HepG2 (cell line): ENCODE results near the gene ACOT2. TPM values are rescaled to one million over a fixed set of nuclear protein-coding genes. Genes with fewer than 3 reads are reported as not detected.
A peak's percentile ranks its signal among the peaks of the same experiment; 100 is the strongest.
"Not testable (repeated sequence)": the region's sequence is repeated elsewhere in the genome, so short reads cannot be mapped to it uniquely, and the experiment has no call there.

Experiments used
- ATAC-seq: fragments of 200-7000 bp; cut with Tn5 transposase; 3 replicates; pipeline ENCODE4 v1.9.1; 2020; ENCODE audit warnings: mild to moderate bottlenecking, moderate library complexity
- BruUV-seq: library from RNA; stranded (reverse); fragments of 400-500 nt; replicated peaks from 2 replicates; lab custom pipeline; 2021; lab: Mats Ljungman, UMichigan
- CTCF ChIA-PET: fragments of 300-600 bp; formaldehyde crosslinking; extraction: SDS; loops from one replicate; lab custom pipeline; 2021; ENCODE audit warnings: low total read pairs, inconsistent platforms, low intra/inter-chr PET ratio; lab: Yijun Ruan, JAX
- POLR2A ChIA-PET: fragments of 350-600 bp; sonication (Branson Sonifier 250); formaldehyde crosslinking; loops from one replicate; lab custom pipeline; 2020; ENCODE audit warnings: antibody characterized with exemption, inconsistent platforms; lab: Yijun Ruan, JAX
- DNase-seq: peaks from one replicate; pipeline ENCODE4 v3.0.0-alpha.2; 2015; ENCODE audit warnings: low spot score
- FAIRE-seq: peaks from 3 replicates; lab custom pipeline; 2011; peaks lifted over from hg19 to GRCh38; lab: Jason Lieb, UNC
- H2AFZ ChIP-seq: one replicate; pipeline ENCODE4 v1.6.1; 2011; ENCODE audit warnings: low read length, inconsistent platforms
- H3K27ac ChIP-seq: fragments of 300-600 bp; 3 replicates; pipeline ENCODE4 v1.8.0; 2011; ENCODE audit warnings: mixed run types, mild to moderate bottlenecking, mixed read lengths, low read length, inconsistent platforms; ENCODE audit not compliant: insufficient read depth; ENCODE audit errors: extremely low read length
- H3K27me3 ChIP-seq, 2 experiments: fragments of 200-600 bp in 1 of 2; 2 replicates in 1 of 2; 3 replicates in 1 of 2; pipeline versions ENCODE4 v1.6.0 to v1.8.0; 2011; ENCODE audit warnings: low read length in 2 of 2, mild to moderate bottlenecking in 2 of 2, moderate library complexity in 2 of 2, inconsistent platforms in 1 of 2; ENCODE audit not compliant: insufficient read depth in 2 of 2, control insufficient read depth in 1 of 2
- H3K36me3 ChIP-seq, 2 experiments: fragments of 200-600 bp in 1 of 2; replicated peaks in 1 of 2; 2 replicates in 1 of 2; 3 replicates in 1 of 2; pipeline versions ENCODE4 v1.5.1 to v1.8.0; 2011; ENCODE audit warnings: low read length in 2 of 2, inconsistent platforms in 1 of 2; ENCODE audit not compliant: insufficient read depth in 2 of 2, control insufficient read depth in 1 of 2
- H3K4me1 ChIP-seq: 2 replicates; pipeline ENCODE4 v1.5.1; 2012; ENCODE audit warnings: low read length, inconsistent platforms; ENCODE audit not compliant: insufficient read depth
- H3K4me2 ChIP-seq: 2 replicates; pipeline ENCODE4 v1.6.0; 2011; ENCODE audit warnings: low read depth, low read length, inconsistent platforms
- H3K4me3 ChIP-seq, 3 experiments: fragments of 200-600 bp in 1 of 3; sonication (generic), shearing (Covaris generic) in 1 of 3; replicated peaks in 1 of 3; 2 replicates each; pipeline ENCODE4 v1.5.1; 2011 to 2016; ENCODE audit warnings: low read length in 3 of 3, inconsistent platforms in 2 of 3, low read depth in 2 of 3, mild to moderate bottlenecking in 2 of 3, control low read depth in 1 of 3, mixed read lengths in 1 of 3; ENCODE audit not compliant: insufficient read depth in 1 of 3
- H3K79me2 ChIP-seq: one replicate; pipeline ENCODE4 v1.6.1; 2011; ENCODE audit warnings: low read length, inconsistent platforms; ENCODE audit not compliant: insufficient read depth
- H3K9ac ChIP-seq: 2 replicates; pipeline ENCODE4 v1.6.0; 2011; ENCODE audit warnings: mild to moderate bottlenecking, low read depth, low read length, inconsistent platforms; ENCODE audit not compliant: insufficient read depth
- H3K9me3 ChIP-seq: 2 replicates; pipeline ENCODE4 v1.5.1; 2012; ENCODE audit warnings: mild to moderate bottlenecking, low read length
- H4K20me1 ChIP-seq: 2 replicates; pipeline ENCODE4 v1.6.0; 2011; ENCODE audit warnings: inconsistent platforms, mild to moderate bottlenecking, low read length, moderate library complexity; ENCODE audit not compliant: insufficient read depth
- EP300 ChIP-seq, 3 experiments: sonication (generic) in 1 of 3; formaldehyde crosslinking in 1 of 3; IDR thresholded peaks; 2 replicates each; pipeline versions ENCODE4 v1.5.1 to v1.6.1; 2011 to 2020; ENCODE audit warnings: low read depth in 2 of 3, low read length in 2 of 3, borderline replicate concordance in 1 of 3, improper control_type of control experiment in 1 of 3, mild to moderate bottlenecking in 1 of 3, missing genetic modification reagents in 1 of 3, moderate library complexity in 1 of 3
- HNF4A ChIP-seq: sonication (generic); formaldehyde crosslinking; IDR thresholded peaks from 2 replicates; pipeline ENCODE4 v1.4.0; 2020; ENCODE audit warnings: missing genetic modification reagents
- NCOR1 ChIP-seq: fragments of 200-600 bp; sonication (generic); IDR thresholded peaks from 2 replicates; pipeline ENCODE4 v1.7.0; 2017; ENCODE audit warnings: antibody characterized with exemption, low read length, borderline replicate concordance
- ZNF33A ChIP-seq: sonication (generic); formaldehyde crosslinking; IDR thresholded peaks from 2 replicates; pipeline ENCODE4 v1.5.1; 2020; ENCODE audit warnings: missing genetic modification reagents, mild to moderate bottlenecking, moderate library complexity, borderline replicate concordance
- WGBS: methylation state at CpG from one replicate; pipeline ENCODE4 v1.1.6; 2017; ENCODE audit warnings: low lambda C conversion rate; 5-methylcytosine and 5-hydroxymethylcytosine counted together
- in situ Hi-C: cut with HindIII; loops from 2 replicates; pipeline ENCODE4 v1.10.0; 2017; ENCODE audit warnings: low pct_unique_long_range_greater_than_20kb; ENCODE audit not compliant: extremely low pct_ligation_motif_present
- intact Hi-C: fragments of 100-400 bp; cut with micrococcal nuclease; formaldehyde crosslinking; loops from one replicate; pipeline ENCODE4 v1.10.0; 2022; ENCODE audit not compliant: unreplicated experiment
- polyA plus RNA-seq, 8 experiments: library from polyadenylated mRNA; depleted of rRNA in 3 of 8; stranded (reverse) in 7 of 8; unstranded in 1 of 8; fragments of >200 nt; fragmentation: Illumina TruSeq in 4 of 8; extraction: Trizol in 4 of 8; gene quantifications; 2 replicates each; pipeline versions ENCODE4 v1.2.1 to v1.2.3, GENCODE V29; 2011 to 2016; ENCODE audit warnings: low read depth in 4 of 8, missing spikeins in 1 of 8, mixed read lengths in 1 of 8; ENCODE audit not compliant: insufficient read depth in 1 of 8
- total RNA-seq, 5 experiments: library from RNA; depleted of rRNA; stranded (reverse); fragments of >200 nt; fragmentation: Illumina TruSeq; extraction: Trizol; gene quantifications; 2 replicates each; pipeline ENCODE4 v1.2.3, GENCODE V29; 2016; ENCODE audit warnings: low read depth in 1 of 5

ACOT2 gene
- total and polyA plus RNA-seq, 2 of the 13 experiments (the other 11 are each of a cell fraction or from before 2014, with no cell fraction given) = 60.0 to 110 TPM

GRCh38 chr14:73558238-73558637 lies 10.8 kb upstream of the ACOT2 start:
- H3K9me3 ChIP-seq, BruUV-seq, FAIRE-seq, H3K4me1 ChIP-seq, CTCF ChIA-PET, H3K27me3 ChIP-seq, H3K36me3 ChIP-seq, DNase-seq, H3K4me2 ChIP-seq, H3K4me3 ChIP-seq, intact Hi-C loops, H3K79me2 ChIP-seq, POLR2A ChIA-PET, H2AFZ ChIP-seq, H4K20me1 ChIP-seq, H3K27ac ChIP-seq, in situ Hi-C loops, H3K9ac ChIP-seq: not testable (repeated sequence)
- WGBS = 10% methylated on average over 1 of the region's 2 CpGs
- ATAC-seq = peak; percentile 35; the same call in 1 of the 3 replicates

DNA sequence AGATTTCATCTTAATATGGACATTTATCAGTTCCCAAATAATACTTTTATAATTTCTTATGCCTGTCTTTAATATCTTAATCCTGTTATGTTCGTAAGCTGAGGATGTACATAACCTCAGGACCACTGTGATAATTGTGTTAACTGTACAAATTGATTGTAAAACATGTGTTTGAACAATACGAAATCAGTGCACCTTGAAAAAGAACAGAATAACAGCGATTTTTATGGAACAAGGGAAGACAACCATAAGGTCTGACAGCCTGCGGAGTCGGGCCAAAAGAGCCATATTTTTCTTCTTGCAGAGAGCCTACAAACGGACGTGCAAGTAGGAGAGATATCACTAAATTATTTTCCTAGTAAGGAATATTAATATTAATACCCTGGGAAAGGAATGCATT lies 6.8 kb upstream of the ACOT2 start:
- POLR2A ChIA-PET, H4K20me1 ChIP-seq, H2AFZ ChIP-seq, in situ Hi-C loops, ATAC-seq, CTCF ChIA-PET, H3K4me2 ChIP-seq, FAIRE-seq, H3K27ac ChIP-seq, H3K9ac ChIP-seq, H3K36me3 ChIP-seq, H3K27me3 ChIP-seq, H3K4me3 ChIP-seq, BruUV-seq, H3K79me2 ChIP-seq, H3K9me3 ChIP-seq, DNase-seq: not testable (repeated sequence)
- H3K4me1 ChIP-seq = peaks cover 20% of the 10 kb centered on the region
- intact Hi-C loops = loop anchor here (10.0 kb wide), 1 partner anchor 47 kb away; no protein-coding TSS in a partner anchor
- TF ChIP-seq ZNF33A = peak; percentile 95
- 97% methylated on average over 7 of the region's 7 CpGs for WGBS

DNA sequence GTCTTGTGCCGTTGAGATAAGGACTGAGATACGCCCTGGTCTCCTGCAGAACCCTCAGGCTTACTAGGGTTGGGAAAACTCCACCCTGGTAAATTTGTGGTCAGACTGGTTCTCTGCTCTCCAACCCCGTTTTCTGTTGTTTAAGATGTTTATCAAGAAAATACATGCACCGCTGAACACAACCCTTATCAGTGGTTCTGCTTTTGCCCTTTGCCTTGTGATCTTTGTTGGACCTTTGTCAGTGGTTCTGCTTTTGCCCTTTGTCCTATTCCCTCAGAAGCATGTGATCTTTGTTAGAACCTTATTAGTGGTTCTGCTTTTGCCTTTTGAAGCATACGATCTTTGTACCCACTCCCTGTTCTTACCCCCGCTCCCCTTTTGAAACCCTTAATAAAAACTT lies 6.3 kb upstream of the ACOT2 start:
- ATAC-seq; H3K9me3 ChIP-seq; H3K36me3 ChIP-seq; H3K9ac ChIP-seq; H3K27ac ChIP-seq; BruUV-seq; CTCF ChIA-PET; H3K4me2 ChIP-seq; FAIRE-seq; H2AFZ ChIP-seq; in situ Hi-C loops; H3K4me3 ChIP-seq; POLR2A ChIA-PET; H4K20me1 ChIP-seq; H3K27me3 ChIP-seq; H3K79me2 ChIP-seq; TF ChIP-seq EP300 (CRISPR knock-in tag; IDR thresholded peaks at IDR 0.05; ENCODE audit: borderline replicate concordance): not testable (repeated sequence)
- intact Hi-C loops = loop anchor here (10.0 kb wide), 1 partner anchor 48 kb away; no protein-coding TSS in a partner anchor
- H3K4me1 ChIP-seq = peaks cover 25% of the 10 kb centered on the region
- DNase-seq = peak; percentile 13
- TF ChIP-seq EP300 (IDR thresholded peaks at IDR 0.05; ENCODE audit: low read depth in 2 of 2, low read length in 2 of 2) (0 out of 4 replicates have a peak, but pooled peaks of 1 of the 2 experiments have one; percentile 9), NCOR1 (peak; percentile 60; the same call in 1 of the 2 replicates), HNF4A (CRISPR knock-in tag) (peak; percentile 52)
- WGBS = 59% methylated on average over 6 of the region's 6 CpGs
